ENCODE measurements around the gene CSTB.

Gene CSTB

DNA sequence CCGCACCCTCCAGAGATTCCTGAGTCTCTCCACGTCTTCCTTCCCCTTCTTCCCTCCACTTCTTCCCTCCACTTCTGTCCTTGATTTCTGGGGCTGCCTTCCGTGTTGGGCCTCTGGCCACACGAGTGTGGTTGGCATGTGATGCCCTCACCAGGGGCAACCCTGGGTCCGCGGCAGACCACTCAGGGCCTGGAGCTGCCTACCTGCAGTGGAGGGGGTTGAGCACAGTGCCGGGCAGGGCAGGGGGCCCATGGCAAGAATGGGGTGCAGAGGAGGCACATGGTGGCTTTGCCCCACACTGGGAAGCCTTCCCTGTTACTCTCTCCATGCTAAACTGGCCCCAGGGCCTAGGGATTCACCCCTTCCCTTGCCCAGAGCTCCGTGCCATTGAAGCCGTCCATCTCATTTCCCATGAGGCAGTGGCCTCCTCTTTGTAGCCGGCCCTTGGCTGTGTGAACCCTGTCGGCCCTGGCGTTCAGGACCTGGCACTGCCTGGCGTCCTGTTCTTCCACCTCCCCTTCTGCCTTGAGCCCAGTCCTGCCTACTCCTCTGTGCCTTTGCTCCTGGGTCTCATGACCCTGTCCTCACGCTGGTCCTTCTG lies 26.7 kb upstream of the CSTB start:
- TF ChIP-seq, protein P1, sequence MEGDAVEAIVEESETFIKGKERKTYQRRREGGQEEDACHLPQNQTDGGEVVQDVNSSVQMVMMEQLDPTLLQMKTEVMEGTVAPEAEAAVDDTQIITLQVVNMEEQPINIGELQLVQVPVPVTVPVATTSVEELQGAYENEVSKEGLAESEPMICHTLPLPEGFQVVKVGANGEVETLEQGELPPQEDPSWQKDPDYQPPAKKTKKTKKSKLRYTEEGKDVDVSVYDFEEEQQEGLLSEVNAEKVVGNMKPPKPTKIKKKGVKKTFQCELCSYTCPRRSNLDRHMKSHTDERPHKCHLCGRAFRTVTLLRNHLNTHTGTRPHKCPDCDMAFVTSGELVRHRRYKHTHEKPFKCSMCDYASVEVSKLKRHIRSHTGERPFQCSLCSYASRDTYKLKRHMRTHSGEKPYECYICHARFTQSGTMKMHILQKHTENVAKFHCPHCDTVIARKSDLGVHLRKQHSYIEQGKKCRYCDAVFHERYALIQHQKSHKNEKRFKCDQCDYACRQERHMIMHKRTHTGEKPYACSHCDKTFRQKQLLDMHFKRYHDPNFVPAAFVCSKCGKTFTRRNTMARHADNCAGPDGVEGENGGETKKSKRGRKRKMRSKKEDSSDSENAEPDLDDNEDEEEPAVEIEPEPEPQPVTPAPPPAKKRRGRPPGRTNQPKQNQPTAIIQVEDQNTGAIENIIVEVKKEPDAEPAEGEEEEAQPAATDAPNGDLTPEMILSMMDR (IDR thresholded peaks at IDR 0.05; ENCODE audit: low read depth, low read length, missing control alignments) = no peak
- H3K4me3 ChIP-seq (ENCODE audit: low read depth, low read length) = no peak overlapping the region
- DNase-seq (ENCODE audit: low read depth) = no peak

- no peak for DNase-seq (ENCODE audit: low read depth)
- TF ChIP-seq, protein P1 (IDR thresholded peaks at IDR 0.05; ENCODE audit: low read depth, low read length, missing control alignments) = no peak
- H3K4me3 ChIP-seq (ENCODE audit: low read depth, low read length) = no peak overlapping the region
Measured at GRCh38 chr21:43801006-43801783, 25.1 kb upstream of the CSTB start.

GRCh38 chr21:43800566-43800965 lies 24.5 kb upstream of the CSTB start:
- TF ChIP-seq, protein P1 (IDR thresholded peaks at IDR 0.05; ENCODE audit: low read depth, low read length, missing control alignments) = no peak
- DNase-seq (ENCODE audit: low read depth) = no peak
- H3K4me3 ChIP-seq (ENCODE audit: low read depth, low read length) = no peak overlapping the region

DNA sequence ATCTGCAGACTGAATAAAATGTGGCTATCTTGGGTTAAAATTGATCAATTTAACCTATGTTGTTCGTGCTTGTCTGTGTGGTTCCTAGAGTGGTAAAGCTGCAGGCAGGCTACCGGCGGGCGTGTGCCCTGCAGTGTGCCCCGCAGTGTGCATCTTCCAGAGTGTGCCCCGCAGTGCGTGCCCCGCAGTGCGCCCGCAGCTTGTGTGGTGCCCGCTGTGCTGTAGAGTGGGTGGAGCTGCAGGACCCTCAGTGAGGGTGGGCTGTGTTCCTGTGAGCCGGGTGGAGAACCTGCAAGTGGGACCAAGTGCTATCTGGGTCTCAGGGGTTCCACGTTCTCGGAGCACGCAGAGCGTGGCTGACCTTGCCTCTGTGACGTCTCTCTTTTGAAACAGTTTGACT lies 24.0 kb upstream of the CSTB start:
- no peak overlapping the region for H3K4me3 ChIP-seq (ENCODE audit: low read depth, low read length)
- TF ChIP-seq, protein P1 (IDR thresholded peaks at IDR 0.05; ENCODE audit: low read depth, low read length, missing control alignments) = no peak
- DNase-seq (ENCODE audit: low read depth) = no peak

- DNase-seq (ENCODE audit: low read depth) = no peak
- TF ChIP-seq, protein P1 (IDR thresholded peaks at IDR 0.05; ENCODE audit: low read depth, low read length, missing control alignments) = no peak
- H3K4me3 ChIP-seq (ENCODE audit: low read depth, low read length) = no peak overlapping the region
Measured at GRCh38 chr21:43799301-43799840, 23.3 kb upstream of the CSTB start.

- DNase-seq (ENCODE audit: low read depth) = no peak
- no peak overlapping the region for H3K4me3 ChIP-seq (ENCODE audit: low read depth, low read length)
- TF ChIP-seq, protein P1 (IDR thresholded peaks at IDR 0.05; ENCODE audit: low read depth, low read length, missing control alignments) = no peak
Measured at GRCh38 chr21:43797925-43798715, 22.0 kb upstream of the CSTB start.
